Measurements from ENCODE around the gene SLX4IP. TPM values are rescaled to one million over a fixed set of nuclear protein-coding genes. Genes with fewer than 3 reads are reported as not detected.

SLX4IP gene
- total RNA-seq, 1 experiment from 2014 or later = 6.4 TPM

GRCh38 chr20:10427060-10427692, 7.9 kb upstream of the SLX4IP start:
- Histone ChIP-seq H3K9me3 (ENCODE audit: low read length) (no peaks in the 10 kb centered on the region), H3K4me2 (ENCODE audit: low read length) (no peak overlapping the region), H3K4me3 (ENCODE audit: low read length) (no peak overlapping the region), H3K27me3 (ENCODE audit: low read length) (no peaks in the 10 kb centered on the region), H3F3A (ENCODE audit: low read length, unreplicated experiment) (no peaks in the 10 kb centered on the region), H3K36me3 (ENCODE audit: low read depth, low read length) (peaks cover 10% of the 10 kb centered on the region; the same call in 1 of the 2 replicates), H3K27ac (ENCODE audit: low read length) (no peak overlapping the region), H3K9me2 (replicated peaks; ENCODE audit: low read length) (no peaks in the 10 kb centered on the region), H3K4me1 (ENCODE audit: insufficient read depth, low read length) (peaks cover 24% of the 10 kb centered on the region), H3K79me2 (ENCODE audit: low read length) (peaks cover 95% of the 10 kb centered on the region), H3K9ac (ENCODE audit: low read length) (no peak overlapping the region), H2AFZ (ENCODE audit: low read length) (no peak overlapping the region), H4K20me1 (ENCODE audit: low read length) (0 out of 2 replicates have a peak, but pooled peaks cover 10% of the 10 kb centered on the region)
- CTCF ChIA-PET = interaction anchor here (0.7 kb wide), 1 partner anchor 1558 kb away, joined by 3 read pairs; no protein-coding TSS in a partner anchor
- peak; percentile 67 for DNase-seq
- POLR2A ChIA-PET (ENCODE audit: unreplicated experiment) = no interaction called here
- TF ChIP-seq EZH2 (IDR thresholded peaks at IDR 0.05; ENCODE audit: low read length, unreplicated experiment) (no peak), CTCF (conservative IDR thresholded peaks at IDR 0.05; ENCODE audit: low read depth, low read length) (peak; percentile 96)
- no TSS peak for BruUV-seq (replicated peaks)
- intact Hi-C loops (cut with micrococcal nuclease) = loop anchor here (1.0 to 10.0 kb wide), 6 partner anchors 111 to 1118 kb away; partner anchors contain the start of gene ANKEF1
- peak; percentile 60; the same call in 1 of the 2 replicates for ATAC-seq

- ChIA-PET POLR2A (ENCODE audit: unreplicated experiment) (no interaction called here), CTCF (interaction anchor here (0.6 to 0.7 kb wide), 2 partner anchors 262 to 1559 kb away, joined by 3 read pairs; no protein-coding TSS in a partner anchor)
- Histone ChIP-seq H3K9me3 (ENCODE audit: low read length) (no peaks in the 10 kb centered on the region), H3K79me2 (ENCODE audit: low read length) (peaks cover 97% of the 10 kb centered on the region), H3K4me3 (ENCODE audit: low read length) (no peak overlapping the region), H2AFZ (ENCODE audit: low read length) (no peak overlapping the region), H3K9me2 (replicated peaks; ENCODE audit: low read length) (no peaks in the 10 kb centered on the region), H3K4me2 (ENCODE audit: low read length) (no peak overlapping the region), H4K20me1 (ENCODE audit: low read length) (0 out of 2 replicates have a peak, but pooled peaks cover 10% of the 10 kb centered on the region), H3K9ac (ENCODE audit: low read length) (no peak overlapping the region), H3K4me1 (ENCODE audit: insufficient read depth, low read length) (peaks cover 26% of the 10 kb centered on the region), H3F3A (ENCODE audit: low read length, unreplicated experiment) (no peaks in the 10 kb centered on the region), H3K27ac (ENCODE audit: low read length) (no peak overlapping the region), H3K36me3 (ENCODE audit: low read depth, low read length) (peaks cover 10% of the 10 kb centered on the region; the same call in 1 of the 2 replicates), H3K27me3 (ENCODE audit: low read length) (no peaks in the 10 kb centered on the region)
- no TSS peak for BruUV-seq (replicated peaks)
- DNase-seq (no peak), ATAC-seq (no peak)
- intact Hi-C loops (cut with micrococcal nuclease) = loop anchor here (5.0 to 10.0 kb wide), 3 partner anchors 393 to 1117 kb away; partner anchors contain the start of gene ANKEF1
- TF ChIP-seq EZH2 (IDR thresholded peaks at IDR 0.05; ENCODE audit: low read length, unreplicated experiment) (no peak), EZH2phosphoT487 (IDR thresholded peaks at IDR 0.05; ENCODE audit: borderline replicate concordance, low read length) (no peak), CTCF (conservative IDR thresholded peaks at IDR 0.05; ENCODE audit: low read depth, low read length) (no peak)
Observed at GRCh38 chr20:10428008-10428407, 7.1 kb upstream of the SLX4IP start.

- H3K9me2 ChIP-seq (replicated peaks; ENCODE audit: low read length) = no peaks in the 10 kb centered on the region
- H3K4me1 ChIP-seq (ENCODE audit: insufficient read depth, low read length) = peaks cover 26% of the 10 kb centered on the region
- TF ChIP-seq EZH2phosphoT487 (IDR thresholded peaks at IDR 0.05; ENCODE audit: borderline replicate concordance, low read length) = no peak
- TF ChIP-seq EZH2 (IDR thresholded peaks at IDR 0.05; ENCODE audit: low read length, unreplicated experiment) = no peak
- TF ChIP-seq CTCF (conservative IDR thresholded peaks at IDR 0.05; ENCODE audit: low read depth, low read length) = no peak
- ATAC-seq (no peak), DNase-seq (no peak)
- H3K4me2 ChIP-seq (ENCODE audit: low read length) = no peak overlapping the region
- ChIA-PET CTCF (no interaction called here), POLR2A (ENCODE audit: unreplicated experiment) (no interaction called here)
- H3K4me3 ChIP-seq (ENCODE audit: low read length) = no peak overlapping the region
- intact Hi-C loops (cut with micrococcal nuclease) = loop anchor here (5.0 to 10.0 kb wide), 3 partner anchors 395 to 1115 kb away; partner anchors contain the start of gene ANKEF1
- H3K79me2 ChIP-seq (ENCODE audit: low read length) = peaks cover 94% of the 10 kb centered on the region
- H3K27me3 ChIP-seq (ENCODE audit: low read length) = no peaks in the 10 kb centered on the region
- H3K9me3 ChIP-seq (ENCODE audit: low read length) = no peaks in the 10 kb centered on the region
- peaks cover 10% of the 10 kb centered on the region; the same call in 1 of the 2 replicates for H3K36me3 ChIP-seq (ENCODE audit: low read depth, low read length)
- H3F3A ChIP-seq (ENCODE audit: low read length, unreplicated experiment) = no peaks in the 10 kb centered on the region
- H3K27ac ChIP-seq (ENCODE audit: low read length) = no peak overlapping the region
- no peak overlapping the region for H2AFZ ChIP-seq (ENCODE audit: low read length)
- no TSS peak for BruUV-seq (replicated peaks)
- 0 out of 2 replicates have a peak, but pooled peaks cover 6% of the 10 kb centered on the region for H4K20me1 ChIP-seq (ENCODE audit: low read length)
- H3K9ac ChIP-seq (ENCODE audit: low read length) = no peak overlapping the region
Observed at GRCh38 chr20:10429443-10429981, 5.6 kb upstream of the SLX4IP start.

All from PC-3 (cell line).